OCI-LY3 (cell line): ENCODE measurements around the gene CADPS2.

Experiments used
- H2AFZ ChIP-seq: fragments of 200-600, 300-600 bp; shearing (Covaris generic); 2 replicates; pipeline ENCODE4 v1.6.0; 2014; ENCODE audit warnings: antibody characterized with exemption, low read depth, low read length
- H3K27ac ChIP-seq: fragments of 200-600, 300-600 bp; sonication (generic); 2 replicates; pipeline ENCODE4 v1.5.1; 2014; ENCODE audit warnings: mild to moderate bottlenecking, low read length, moderate library complexity, mixed read lengths
- H3K27me3 ChIP-seq: fragments of 200-600, 300-600 bp; sonication (generic); 2 replicates; pipeline ENCODE4 v1.6.1; 2014; ENCODE audit warnings: low read depth, low read length, mixed read lengths
- H3K36me3 ChIP-seq: fragments of 200-600, 300-600 bp; sonication (generic); replicated peaks from 2 replicates; pipeline ENCODE3; 2014; ENCODE audit warnings: low read depth, low read length, mixed read lengths
- H3K4me1 ChIP-seq: fragments of 300-600, 200-600 bp; sonication (generic); 2 replicates; pipeline ENCODE4 v1.6.1; 2014; ENCODE audit warnings: low read length, mixed read lengths
- H3K4me2 ChIP-seq: fragments of 200-600, 300-600 bp; sonication (generic); 2 replicates; pipeline ENCODE4 v1.6.1; 2014; ENCODE audit warnings: low read length, mixed read lengths
- H3K4me3 ChIP-seq: fragments of 300-600, 200-600 bp; sonication (generic); 2 replicates; pipeline ENCODE4 v1.5.1; 2014; ENCODE audit warnings: antibody characterized with exemption, mild to moderate bottlenecking, low read length, moderate library complexity
- H3K79me2 ChIP-seq: fragments of 300-600, 200-600 bp; shearing (Covaris generic); 2 replicates; pipeline ENCODE4 v1.6.1; 2014; ENCODE audit warnings: mild to moderate bottlenecking, low read length, mixed read lengths
- H3K9ac ChIP-seq: fragments of 300-600, 200-600 bp; shearing (Covaris generic); 2 replicates; pipeline ENCODE4 v1.6.0; 2014; ENCODE audit warnings: mild to moderate bottlenecking, low read length, moderate library complexity
- H3K9me3 ChIP-seq: fragments of 200-600, 300-600 bp; shearing (Covaris generic); 2 replicates; pipeline ENCODE4 v1.6.1; 2014; ENCODE audit warnings: low read length, mixed read lengths; ENCODE audit not compliant: insufficient read depth
- H4K20me1 ChIP-seq: fragments of 200-600, 300-600 bp; sonication (generic); 2 replicates; pipeline ENCODE4 v1.6.1; 2016; ENCODE audit warnings: low read length, mixed read lengths; ENCODE audit not compliant: insufficient read depth
- EZH2phosphoT487 ChIP-seq: fragments of 200-600 bp; shearing (Covaris generic); IDR thresholded peaks from 2 replicates; pipeline ENCODE4 v1.6.1; 2018; ENCODE audit warnings: antibody characterized with exemption, mixed run types, low read depth
- TF ChIP-seq, protein P1 (sequence below): fragments of 200-600, 300-600 bp; sonication (generic); IDR thresholded peaks from 2 replicates; pipeline ENCODE4 v1.5.1; 2014; ENCODE audit warnings: antibody characterized with exemption, low read length, low read depth

Gene CADPS2

DNA sequence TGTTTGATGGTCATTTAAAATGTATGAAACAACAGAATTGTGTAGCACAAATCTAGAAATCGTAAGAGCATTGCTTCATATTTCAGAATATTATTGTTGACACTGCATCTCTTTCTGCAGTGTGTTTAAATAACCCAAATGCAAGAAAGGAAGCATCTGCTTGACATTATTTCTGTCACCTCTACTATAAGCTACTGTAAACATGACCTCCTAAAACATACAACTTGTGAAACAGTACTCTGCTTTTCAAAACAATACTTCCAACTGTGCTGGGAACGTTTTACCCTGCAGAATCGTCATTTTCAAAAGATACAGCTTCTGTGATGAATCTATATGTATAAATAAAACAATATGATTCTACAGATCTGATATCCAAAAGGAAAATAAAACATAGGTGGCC is 269.3 kb downstream of the CADPS2 start:
- no peak overlapping the region for H3K9ac ChIP-seq
- no peak overlapping the region for H3K4me3 ChIP-seq
- H3K27me3 ChIP-seq, result no peaks in the 10 kb centered on the region
- H3K79me2 ChIP-seq, result no peaks in the 10 kb centered on the region
- H3K36me3 ChIP-seq, result no peaks in the 10 kb centered on the region
- H3K4me1 ChIP-seq, result no peaks in the 10 kb centered on the region
- H3K9me3 ChIP-seq, result no peaks in the 10 kb centered on the region
- TF ChIP-seq EZH2phosphoT487, result no peak
- TF ChIP-seq, protein P1, sequence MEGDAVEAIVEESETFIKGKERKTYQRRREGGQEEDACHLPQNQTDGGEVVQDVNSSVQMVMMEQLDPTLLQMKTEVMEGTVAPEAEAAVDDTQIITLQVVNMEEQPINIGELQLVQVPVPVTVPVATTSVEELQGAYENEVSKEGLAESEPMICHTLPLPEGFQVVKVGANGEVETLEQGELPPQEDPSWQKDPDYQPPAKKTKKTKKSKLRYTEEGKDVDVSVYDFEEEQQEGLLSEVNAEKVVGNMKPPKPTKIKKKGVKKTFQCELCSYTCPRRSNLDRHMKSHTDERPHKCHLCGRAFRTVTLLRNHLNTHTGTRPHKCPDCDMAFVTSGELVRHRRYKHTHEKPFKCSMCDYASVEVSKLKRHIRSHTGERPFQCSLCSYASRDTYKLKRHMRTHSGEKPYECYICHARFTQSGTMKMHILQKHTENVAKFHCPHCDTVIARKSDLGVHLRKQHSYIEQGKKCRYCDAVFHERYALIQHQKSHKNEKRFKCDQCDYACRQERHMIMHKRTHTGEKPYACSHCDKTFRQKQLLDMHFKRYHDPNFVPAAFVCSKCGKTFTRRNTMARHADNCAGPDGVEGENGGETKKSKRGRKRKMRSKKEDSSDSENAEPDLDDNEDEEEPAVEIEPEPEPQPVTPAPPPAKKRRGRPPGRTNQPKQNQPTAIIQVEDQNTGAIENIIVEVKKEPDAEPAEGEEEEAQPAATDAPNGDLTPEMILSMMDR, result no peak
- H3K4me2 ChIP-seq, result no peak overlapping the region
- no peaks in the 10 kb centered on the region for H4K20me1 ChIP-seq
- H3K27ac ChIP-seq, result no peak overlapping the region
- peak overlapping the region; percentile 56; the same call in 1 of the 2 replicates for H2AFZ ChIP-seq

DNA sequence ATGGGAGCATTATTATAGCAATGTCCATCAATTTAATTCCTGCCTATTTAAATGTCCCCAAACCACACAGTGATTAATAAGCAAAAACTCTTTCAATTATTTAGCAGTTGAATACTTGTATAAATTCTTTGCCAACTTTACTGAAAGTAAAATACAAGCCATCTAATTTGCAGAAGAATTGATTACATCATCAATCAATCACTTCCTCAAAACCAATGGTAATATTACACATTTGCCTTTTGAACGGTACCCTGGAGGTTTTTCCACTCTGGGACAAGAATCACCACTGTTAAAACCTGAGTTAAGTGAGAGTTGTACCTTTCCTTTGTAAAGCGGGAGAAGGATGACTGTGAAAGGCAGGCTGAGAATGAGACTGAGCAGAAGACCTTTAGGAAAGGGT is 280.3 kb downstream of the CADPS2 start:
- TF ChIP-seq, protein P1, result no peak
- no peak for TF ChIP-seq EZH2phosphoT487
- H3K9ac ChIP-seq, result no peak overlapping the region
- H2AFZ ChIP-seq, result no peak overlapping the region
- H3K79me2 ChIP-seq, result no peaks in the 10 kb centered on the region
- H3K36me3 ChIP-seq, result no peaks in the 10 kb centered on the region
- H3K27ac ChIP-seq, result no peak overlapping the region
- no peak overlapping the region for H3K4me3 ChIP-seq
- no peaks in the 10 kb centered on the region for H3K9me3 ChIP-seq
- H3K27me3 ChIP-seq, result no peaks in the 10 kb centered on the region
- H4K20me1 ChIP-seq, result no peaks in the 10 kb centered on the region
- peaks cover 3% of the 10 kb centered on the region; the same call in 1 of the 2 replicates for H3K4me1 ChIP-seq
- H3K4me2 ChIP-seq, result no peak overlapping the region

DNA sequence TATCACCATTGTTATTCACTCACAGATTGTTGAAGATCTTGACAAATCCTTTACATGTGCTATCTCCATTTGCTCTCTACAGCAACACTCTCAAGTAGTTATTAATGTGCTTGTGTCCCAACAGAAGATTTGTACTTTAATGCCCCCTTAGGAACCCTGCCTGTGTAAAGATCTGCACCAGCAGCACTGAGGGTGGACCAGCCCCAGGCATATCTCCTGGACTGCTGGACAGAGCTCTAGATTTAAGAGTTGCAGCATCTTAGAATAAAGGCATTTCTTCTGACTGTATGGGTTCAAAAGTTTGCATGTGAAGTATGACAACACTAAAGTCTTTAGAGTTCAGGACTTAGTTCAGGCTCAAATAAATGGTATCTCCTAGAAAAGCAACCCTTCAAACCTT is 282.0 kb downstream of the CADPS2 start:
- no peak overlapping the region for H3K4me3 ChIP-seq
- H4K20me1 ChIP-seq, result no peaks in the 10 kb centered on the region
- no peaks in the 10 kb centered on the region for H3K4me1 ChIP-seq
- H3K79me2 ChIP-seq, result no peaks in the 10 kb centered on the region
- H3K9ac ChIP-seq, result no peak overlapping the region
- no peak overlapping the region for H3K27ac ChIP-seq
- H3K9me3 ChIP-seq, result no peaks in the 10 kb centered on the region
- no peak overlapping the region for H3K4me2 ChIP-seq
- no peaks in the 10 kb centered on the region for H3K27me3 ChIP-seq
- TF ChIP-seq, protein P1, result no peak
- TF ChIP-seq EZH2phosphoT487, result no peak
- H3K36me3 ChIP-seq, result no peaks in the 10 kb centered on the region
- H2AFZ ChIP-seq, result no peak overlapping the region

DNA sequence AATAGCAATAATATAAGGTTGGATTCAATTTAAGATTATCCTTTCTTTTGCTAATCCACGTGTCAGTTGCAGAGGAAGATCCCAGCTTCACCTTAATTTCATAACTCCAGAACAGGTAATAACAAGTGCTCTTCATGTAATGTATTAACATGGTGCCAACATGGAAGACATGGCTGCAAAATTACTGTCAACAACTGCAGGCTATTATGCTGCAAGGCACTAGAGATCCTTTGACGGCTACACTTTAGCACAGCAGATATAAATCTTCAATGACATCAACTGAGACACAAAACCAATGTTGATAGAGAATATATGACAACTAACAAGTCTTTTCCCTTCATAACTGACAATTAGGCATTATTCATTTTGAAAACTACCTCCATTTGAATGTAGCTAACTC is 283.5 kb downstream of the CADPS2 start:
- Histone ChIP-seq H3K9me3 (no peaks in the 10 kb centered on the region), H3K36me3 (no peaks in the 10 kb centered on the region), H3K9ac (no peak overlapping the region), H3K4me1 (no peaks in the 10 kb centered on the region), H3K27ac (no peak overlapping the region), H3K4me3 (no peak overlapping the region), H2AFZ (no peak overlapping the region), H3K79me2 (no peaks in the 10 kb centered on the region), H4K20me1 (no peaks in the 10 kb centered on the region), H3K4me2 (no peak overlapping the region), H3K27me3 (no peaks in the 10 kb centered on the region)
- TF ChIP-seq, protein P1, result no peak
- TF ChIP-seq EZH2phosphoT487, result no peak
